Measurements from ENCODE around the gene KPNB1.

KPNB1 gene

DNA sequence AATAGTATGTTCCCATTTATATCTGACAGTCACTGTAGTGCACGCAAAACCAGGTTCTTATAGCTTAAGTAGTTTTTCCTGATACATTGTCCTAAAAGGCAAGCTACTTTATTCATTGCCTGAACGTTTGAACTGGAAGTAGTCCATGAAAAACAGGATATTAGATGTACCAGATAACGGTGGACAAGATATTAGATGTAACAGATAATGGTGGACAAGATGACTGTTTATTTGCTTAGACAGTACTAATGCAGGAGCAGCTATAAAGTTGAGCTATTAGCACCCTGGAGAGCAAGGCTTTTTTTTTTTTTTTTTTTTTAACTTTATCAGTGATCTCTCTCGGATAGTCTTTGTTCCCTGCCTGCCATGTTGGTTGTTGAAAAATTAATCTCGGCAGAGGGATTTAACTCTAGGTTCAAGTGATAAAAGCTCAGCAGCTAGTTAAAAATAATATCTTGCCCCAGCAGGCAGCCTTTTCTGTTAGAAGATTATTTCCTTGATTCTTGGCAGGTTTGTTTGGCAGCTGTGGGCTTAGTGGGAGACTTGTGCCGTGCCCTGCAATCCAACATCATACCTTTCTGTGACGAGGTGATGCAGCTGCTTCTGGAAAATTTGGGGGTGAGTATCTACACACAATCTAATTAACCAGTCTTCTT lies 26.9 kb downstream of the KPNB1 start:
- TF ChIP-seq GATA3 (IDR thresholded peaks at IDR 0.05; ENCODE audit: low read depth, low read length) (no peak), GATA2 (IDR thresholded peaks at IDR 0.05; ENCODE audit: low read depth, low read length) (no peak)

DNA sequence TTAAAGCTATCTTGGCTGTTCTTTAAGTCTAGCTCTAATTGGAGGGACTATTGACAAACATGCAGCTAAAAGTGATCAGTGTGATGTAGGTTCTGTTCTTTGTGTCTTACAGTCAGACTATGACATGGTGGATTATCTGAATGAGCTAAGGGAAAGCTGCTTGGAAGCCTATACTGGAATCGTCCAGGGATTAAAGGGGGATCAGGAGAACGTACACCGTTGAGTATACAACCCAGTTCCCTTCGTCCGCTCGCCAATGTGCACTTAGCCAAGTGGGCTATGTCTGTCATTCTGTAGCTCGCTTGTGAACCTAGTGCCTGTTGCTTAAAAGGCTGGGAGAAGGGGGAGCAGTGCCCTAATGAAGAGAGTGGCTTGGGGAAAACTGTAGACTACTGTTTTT lies 28.5 kb downstream of the KPNB1 start:
- TF ChIP-seq GATA3 (IDR thresholded peaks at IDR 0.05; ENCODE audit: low read depth, low read length) (no peak), GATA2 (IDR thresholded peaks at IDR 0.05; ENCODE audit: low read depth, low read length) (no peak)

DNA sequence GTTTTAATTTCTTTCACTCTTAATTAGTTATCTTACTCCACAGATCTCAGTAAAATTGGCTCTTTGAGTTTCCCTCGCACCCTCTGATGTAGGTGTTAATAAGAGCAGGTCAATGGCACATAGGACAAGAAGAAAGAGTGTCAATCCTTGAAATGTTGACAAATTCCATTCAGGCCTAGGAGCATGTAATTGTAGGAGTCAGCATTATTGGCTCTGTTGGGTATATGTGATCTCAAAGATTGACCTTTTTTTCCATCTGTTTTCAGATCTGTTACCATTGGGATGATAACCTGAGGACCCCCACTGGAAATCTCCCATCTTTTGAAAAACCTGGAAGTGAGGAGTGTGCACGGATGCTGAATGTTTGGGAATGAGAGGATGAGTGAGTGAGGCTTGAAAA lies 32.4 kb downstream of the KPNB1 start:
- no peak for TF ChIP-seq GATA2 (IDR thresholded peaks at IDR 0.05; ENCODE audit: low read depth, low read length)
- no peak for TF ChIP-seq GATA3 (IDR thresholded peaks at IDR 0.05; ENCODE audit: low read depth, low read length)

DNA sequence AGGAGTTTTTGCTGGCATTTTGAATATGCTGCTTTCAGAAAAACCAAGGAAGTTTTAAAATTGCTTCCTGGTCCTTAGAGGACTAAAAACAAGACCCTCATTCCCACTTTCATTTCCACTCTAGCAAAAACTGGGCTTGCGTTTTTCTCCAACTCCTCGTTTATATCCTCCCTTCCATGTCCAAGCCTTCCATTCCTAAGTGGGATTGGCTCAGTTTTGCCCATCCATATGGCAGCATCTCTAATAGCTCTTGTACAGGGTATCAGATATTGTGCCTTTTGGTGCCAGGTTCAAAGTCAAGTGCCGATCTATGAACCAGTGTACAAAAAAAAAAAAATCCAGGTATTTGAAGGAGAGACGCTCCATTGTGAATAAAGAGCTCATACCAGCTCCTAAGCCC lies 34.3 kb downstream of the KPNB1 start:
- TF ChIP-seq GATA3 (IDR thresholded peaks at IDR 0.05; ENCODE audit: low read depth, low read length) (no peak), GATA2 (IDR thresholded peaks at IDR 0.05; ENCODE audit: low read depth, low read length) (no peak)

DNA sequence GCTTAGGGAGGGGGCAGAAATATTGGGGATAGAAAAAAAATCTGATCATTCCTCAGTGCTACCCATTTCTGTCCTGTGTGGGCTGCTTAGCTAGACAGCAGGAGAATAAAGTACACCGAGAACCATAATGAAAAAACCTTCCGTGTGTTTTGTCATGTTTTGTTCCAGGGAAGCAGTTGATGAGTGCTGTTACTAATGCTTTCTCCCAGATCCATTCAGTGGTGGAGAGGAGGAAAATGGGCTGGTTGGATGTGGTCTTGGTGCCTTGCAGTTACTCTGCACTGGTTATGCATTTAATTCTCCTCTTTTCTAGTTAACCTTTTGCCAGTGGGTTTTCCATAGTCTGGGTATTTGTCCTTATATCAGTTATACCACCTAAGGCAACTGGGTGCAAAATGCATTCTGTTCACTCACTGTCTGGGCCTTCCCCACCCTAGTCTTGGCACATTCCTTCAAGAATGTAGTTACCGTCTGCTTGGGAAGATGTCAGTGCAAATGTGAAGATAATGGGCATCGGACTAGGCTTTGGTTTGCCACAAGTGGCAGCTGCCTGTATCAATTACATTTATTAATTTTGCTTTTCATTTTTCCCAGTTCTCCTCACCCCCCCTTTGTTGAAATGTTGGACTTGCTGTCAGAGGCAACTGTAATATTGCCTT lies 34.9 kb downstream of the KPNB1 start:
- no peak for TF ChIP-seq GATA3 (IDR thresholded peaks at IDR 0.05; ENCODE audit: low read depth, low read length)
- TF ChIP-seq GATA2 (IDR thresholded peaks at IDR 0.05; ENCODE audit: low read depth, low read length) = no peak

DNA sequence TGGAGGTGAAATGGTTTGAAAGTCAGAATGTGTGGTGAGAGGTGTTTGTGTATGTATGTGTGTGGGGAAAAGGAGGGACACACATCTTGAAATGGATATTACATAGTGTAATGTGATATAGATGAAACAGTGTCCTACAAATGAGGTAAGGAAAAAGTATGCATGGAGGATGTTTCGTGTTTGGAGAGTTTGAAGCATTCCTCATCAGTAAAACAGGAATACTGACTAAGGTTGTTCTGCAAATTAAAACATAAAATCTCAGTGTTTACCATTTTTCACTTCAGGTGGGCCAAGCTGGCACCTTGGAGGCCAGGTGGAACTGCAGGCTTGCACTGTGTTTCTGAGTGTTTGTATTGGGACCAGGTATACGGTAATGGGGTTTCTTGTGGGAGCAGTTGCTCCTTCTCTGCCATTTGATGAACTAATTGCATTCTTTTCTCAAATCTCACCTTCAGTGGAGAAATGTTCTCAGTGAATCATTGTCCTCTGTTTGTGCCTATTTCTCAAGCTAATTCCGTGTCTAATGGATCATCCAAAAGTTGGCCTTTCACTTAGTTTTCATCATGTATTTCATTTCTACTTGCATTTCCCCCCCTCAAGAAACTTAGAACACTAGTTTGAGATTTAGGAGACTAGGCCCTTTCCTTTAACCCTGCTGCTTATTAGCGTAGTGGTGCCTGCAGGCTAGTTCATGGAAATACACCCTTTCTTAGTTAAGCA lies 36.0 kb downstream of the KPNB1 start:
- no peak for TF ChIP-seq GATA3 (IDR thresholded peaks at IDR 0.05; ENCODE audit: low read depth, low read length)
- TF ChIP-seq GATA2 (IDR thresholded peaks at IDR 0.05; ENCODE audit: low read depth, low read length) = no peak

DNA sequence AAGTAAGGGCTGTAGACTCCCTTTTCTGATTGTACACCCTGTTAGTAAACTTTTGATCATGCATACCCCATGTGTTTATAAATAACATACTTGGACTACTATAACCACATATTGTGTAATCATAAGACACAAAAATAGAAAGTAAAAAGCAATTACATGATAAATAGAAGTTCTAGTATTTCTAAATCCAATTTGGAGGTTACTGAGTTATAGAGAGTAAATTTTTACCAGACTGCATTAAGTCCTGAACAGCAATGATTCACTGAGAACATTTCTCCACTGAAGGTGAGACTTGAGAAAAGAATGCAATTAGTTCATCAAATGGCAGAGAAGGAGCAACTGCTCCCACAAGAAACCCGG lies 36.5 kb downstream of the KPNB1 start:
- TF ChIP-seq GATA2 (IDR thresholded peaks at IDR 0.05; ENCODE audit: low read depth, low read length) (no peak), GATA3 (IDR thresholded peaks at IDR 0.05; ENCODE audit: low read depth, low read length) (no peak)

DNA sequence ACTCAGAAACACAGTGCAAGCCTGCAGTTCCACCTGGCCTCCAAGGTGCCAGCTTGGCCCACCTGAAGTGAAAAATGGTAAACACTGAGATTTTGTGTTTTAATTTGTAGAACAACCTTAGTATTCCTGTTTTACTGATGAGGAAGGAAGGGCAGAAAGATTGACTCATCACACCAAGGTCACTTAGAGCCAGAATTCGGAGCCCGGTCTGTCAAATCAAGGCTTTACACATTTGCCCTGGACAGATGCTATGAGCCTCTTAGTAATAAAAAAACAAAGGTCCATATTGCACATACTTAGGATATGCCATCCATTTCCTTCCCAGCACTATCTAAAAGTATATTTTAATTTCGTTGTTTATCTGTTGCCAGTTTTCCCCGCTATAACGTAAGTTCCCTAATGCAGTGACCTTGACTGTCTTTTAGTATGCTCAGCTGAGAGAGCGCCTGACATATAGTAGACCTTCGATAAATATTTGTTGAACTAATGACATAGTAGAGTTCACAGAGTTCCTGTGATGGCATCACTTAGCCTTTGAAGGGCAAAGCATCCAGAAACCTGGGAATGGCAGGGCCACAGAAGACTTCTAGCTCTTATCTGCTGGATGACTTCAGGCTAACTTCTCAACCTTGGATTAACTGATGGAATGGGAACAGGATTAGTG lies 37.1 kb downstream of the KPNB1 start:
- TF ChIP-seq GATA2 (IDR thresholded peaks at IDR 0.05; ENCODE audit: low read depth, low read length) = no peak
- TF ChIP-seq GATA3 (IDR thresholded peaks at IDR 0.05; ENCODE audit: low read depth, low read length) = no peak

DNA sequence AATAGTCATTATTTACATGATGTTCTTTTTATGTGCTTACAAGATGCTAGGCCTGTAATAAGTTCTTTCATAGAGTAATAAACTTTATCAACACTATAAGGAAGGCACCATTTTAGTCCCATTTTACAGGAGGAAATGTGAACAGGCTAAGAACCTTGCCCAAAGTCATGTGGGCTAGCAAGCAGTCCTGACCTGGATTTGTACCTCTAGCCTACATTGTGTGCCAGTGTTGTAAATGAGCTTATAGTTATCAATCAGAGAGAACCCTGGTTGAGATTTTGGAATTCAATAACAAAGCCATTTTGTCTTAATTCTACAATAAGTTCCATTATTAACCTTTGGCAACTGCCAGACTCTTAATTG lies 37.6 kb downstream of the KPNB1 start:
- no peak for TF ChIP-seq GATA2 (IDR thresholded peaks at IDR 0.05; ENCODE audit: low read depth, low read length)
- no peak for TF ChIP-seq GATA3 (IDR thresholded peaks at IDR 0.05; ENCODE audit: low read depth, low read length)

DNA sequence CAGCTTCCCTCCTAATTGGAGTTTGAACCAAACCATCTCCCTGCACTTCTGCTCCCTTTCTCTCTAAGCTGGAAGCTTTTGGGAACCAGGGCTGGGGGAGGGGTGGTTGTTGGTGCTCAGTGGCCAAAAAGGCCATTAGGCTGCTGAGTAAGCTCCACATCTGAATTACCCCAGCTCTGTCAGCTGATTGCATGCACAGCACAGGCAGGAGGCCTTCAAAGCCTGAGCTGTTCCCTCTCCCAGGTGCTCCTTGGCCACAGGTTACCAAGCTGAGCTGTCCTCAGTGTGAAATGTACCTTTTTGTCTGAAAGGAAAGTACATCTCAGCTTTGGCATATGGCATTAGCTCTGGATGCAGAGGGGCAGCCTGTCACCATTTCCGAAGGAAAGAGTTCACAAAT lies 38.0 kb downstream of the KPNB1 start:
- TF ChIP-seq GATA2 (IDR thresholded peaks at IDR 0.05; ENCODE audit: low read depth, low read length) = no peak
- no peak for TF ChIP-seq GATA3 (IDR thresholded peaks at IDR 0.05; ENCODE audit: low read depth, low read length)

DNA sequence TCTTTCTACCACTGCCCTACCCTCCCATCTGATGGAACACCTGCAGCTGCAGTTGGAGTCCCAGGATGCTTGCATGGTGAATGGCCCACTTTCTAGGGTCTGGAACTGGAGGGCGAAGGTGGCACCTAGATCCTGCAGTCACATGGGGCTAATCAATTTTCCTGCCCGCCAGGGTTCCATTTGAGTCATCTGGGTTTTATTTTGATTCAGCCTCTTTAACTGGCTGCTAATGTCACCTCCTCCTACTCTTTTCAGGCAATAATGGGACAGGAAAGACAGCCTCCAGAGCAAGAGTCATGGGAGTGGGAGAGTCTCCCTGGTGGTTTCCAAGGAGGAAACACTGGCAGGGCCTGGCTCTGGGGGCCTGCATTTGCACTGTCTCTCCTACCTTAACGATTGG lies 40.4 kb downstream of the KPNB1 start:
- TF ChIP-seq GATA3 (IDR thresholded peaks at IDR 0.05; ENCODE audit: low read depth, low read length) = no peak
- no peak for TF ChIP-seq GATA2 (IDR thresholded peaks at IDR 0.05; ENCODE audit: low read depth, low read length)

DNA sequence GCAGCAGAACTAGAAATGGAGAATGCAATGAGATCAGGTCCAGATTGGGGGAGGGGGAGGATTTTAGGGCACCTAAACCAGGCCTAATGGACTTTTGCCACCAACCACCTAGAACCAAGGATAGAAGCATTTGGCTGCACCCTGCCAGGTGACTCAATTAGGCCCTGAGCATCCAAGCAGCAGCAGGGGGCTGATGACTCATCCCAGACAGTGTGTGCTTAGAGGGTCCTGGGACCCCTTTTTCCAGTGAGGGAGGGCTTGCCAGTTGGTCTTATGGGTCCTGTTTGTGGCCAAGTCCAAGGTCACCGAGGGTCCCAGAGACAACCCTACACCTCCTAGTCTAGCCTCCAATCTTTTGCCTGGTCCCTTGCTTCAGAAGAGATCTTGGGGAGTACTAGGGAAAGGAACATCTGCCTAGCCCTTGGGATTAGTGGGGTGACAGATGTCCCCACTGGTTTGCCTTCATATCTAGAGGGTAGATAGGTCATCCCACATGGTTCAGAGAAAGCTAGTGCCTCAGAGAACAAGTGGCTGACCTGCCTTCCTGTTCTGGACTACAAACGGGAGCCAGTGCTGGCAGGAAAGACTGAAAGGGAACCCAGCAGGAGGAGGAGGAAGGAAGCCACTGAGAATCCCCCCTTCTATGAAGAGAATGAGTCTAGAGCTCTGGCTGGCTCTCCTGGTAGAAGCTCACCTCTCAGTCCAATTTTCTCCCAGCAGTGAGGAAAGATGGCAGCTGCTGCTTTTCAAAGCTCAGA lies 42.6 kb downstream of the KPNB1 start:
- TF ChIP-seq GATA2 (IDR thresholded peaks at IDR 0.05; ENCODE audit: low read depth, low read length) (no peak), GATA3 (IDR thresholded peaks at IDR 0.05; ENCODE audit: low read depth, low read length) (no peak)

DNA sequence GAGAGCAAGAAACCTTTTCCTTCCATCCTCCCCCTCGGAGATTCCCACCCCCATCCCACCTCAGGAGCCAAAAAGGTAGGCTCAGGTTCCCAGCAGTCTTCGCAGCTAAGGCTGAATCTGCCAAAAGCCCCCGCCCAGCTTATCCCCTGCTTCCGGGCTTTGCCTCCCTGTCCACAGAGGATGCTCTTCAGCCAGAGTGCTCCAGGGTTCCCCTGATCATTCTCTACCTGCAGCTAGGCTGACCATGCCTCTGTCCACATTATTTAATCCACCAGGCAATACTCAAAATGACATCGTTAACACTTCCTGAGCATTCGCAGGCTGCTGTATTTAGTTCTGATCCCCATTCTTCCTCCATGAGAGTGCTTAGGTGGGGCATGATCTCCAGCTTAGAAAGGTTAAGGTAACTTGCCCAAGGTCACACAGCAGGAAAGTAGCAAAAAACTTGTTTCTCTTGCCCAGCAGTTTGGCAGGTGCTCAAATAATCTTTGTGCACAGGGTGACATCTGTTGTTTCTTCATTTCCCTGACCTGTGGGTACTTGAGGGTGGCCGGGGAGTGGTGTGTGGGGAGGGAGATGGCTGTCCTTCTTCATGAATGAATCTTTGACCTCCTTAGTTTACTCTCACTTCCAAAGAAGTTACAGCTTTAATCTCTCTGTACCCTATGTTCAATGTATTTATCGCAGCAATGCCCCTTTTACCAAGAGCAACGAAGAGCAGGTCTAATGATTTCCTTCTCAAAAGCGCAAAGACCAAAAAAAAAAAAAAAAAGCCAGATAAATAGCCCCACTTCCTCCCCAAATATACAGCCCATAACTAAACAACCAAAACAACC lies 43.4 kb downstream of the KPNB1 start:
- TF ChIP-seq GATA2 (IDR thresholded peaks at IDR 0.05; ENCODE audit: low read depth, low read length) = no peak
- no peak for TF ChIP-seq GATA3 (IDR thresholded peaks at IDR 0.05; ENCODE audit: low read depth, low read length)
